ENCODE data around the gene CFB.

DNA sequence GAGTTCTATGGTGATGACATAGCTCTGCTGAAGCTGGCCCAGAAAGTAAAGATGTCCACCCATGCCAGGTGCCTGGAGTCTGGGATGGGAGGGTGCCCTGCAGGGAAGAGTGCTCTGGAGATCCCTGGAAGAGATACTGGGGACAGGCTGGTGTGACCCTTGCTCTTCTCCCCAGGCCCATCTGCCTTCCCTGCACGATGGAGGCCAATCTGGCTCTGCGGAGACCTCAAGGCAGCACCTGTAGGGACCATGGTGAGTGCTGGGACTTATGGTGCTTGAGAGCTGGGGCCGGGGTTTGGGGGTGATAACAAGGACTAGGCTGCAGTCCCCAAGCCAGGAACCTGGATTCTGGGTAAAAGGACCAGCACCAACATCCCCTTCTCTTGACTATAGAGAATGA is 2.2 kb upstream of the CFB start:
- TF ChIP-seq, protein P1, sequence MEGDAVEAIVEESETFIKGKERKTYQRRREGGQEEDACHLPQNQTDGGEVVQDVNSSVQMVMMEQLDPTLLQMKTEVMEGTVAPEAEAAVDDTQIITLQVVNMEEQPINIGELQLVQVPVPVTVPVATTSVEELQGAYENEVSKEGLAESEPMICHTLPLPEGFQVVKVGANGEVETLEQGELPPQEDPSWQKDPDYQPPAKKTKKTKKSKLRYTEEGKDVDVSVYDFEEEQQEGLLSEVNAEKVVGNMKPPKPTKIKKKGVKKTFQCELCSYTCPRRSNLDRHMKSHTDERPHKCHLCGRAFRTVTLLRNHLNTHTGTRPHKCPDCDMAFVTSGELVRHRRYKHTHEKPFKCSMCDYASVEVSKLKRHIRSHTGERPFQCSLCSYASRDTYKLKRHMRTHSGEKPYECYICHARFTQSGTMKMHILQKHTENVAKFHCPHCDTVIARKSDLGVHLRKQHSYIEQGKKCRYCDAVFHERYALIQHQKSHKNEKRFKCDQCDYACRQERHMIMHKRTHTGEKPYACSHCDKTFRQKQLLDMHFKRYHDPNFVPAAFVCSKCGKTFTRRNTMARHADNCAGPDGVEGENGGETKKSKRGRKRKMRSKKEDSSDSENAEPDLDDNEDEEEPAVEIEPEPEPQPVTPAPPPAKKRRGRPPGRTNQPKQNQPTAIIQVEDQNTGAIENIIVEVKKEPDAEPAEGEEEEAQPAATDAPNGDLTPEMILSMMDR (conservative IDR thresholded peaks at IDR 0.05; ENCODE audit: low read depth, low read length), result no peak
- TF ChIP-seq RAD21 (IDR thresholded peaks at IDR 0.05; ENCODE audit: low read length) (no peak), MXI1 (IDR thresholded peaks at IDR 0.05; ENCODE audit: borderline replicate concordance, low read depth, low read length) (no peak), RCOR1 (IDR thresholded peaks at IDR 0.05; ENCODE audit: insufficient replicate concordance, low read length) (no peak), MAFK (IDR thresholded peaks at IDR 0.05; ENCODE audit: low read depth, low read length) (no peak)

Data from IMR-90 (cell line).